Stimulated activated CD8-positive, alpha-beta memory T cell treated with anti-CD3 and anti-CD28 coated beads, Interleukin-7, amount 100 ng/mL, for 24 hours (primary cell): ENCODE results near the gene SLC45A1.

Experiments
- DNase-seq: peaks from one replicate; pipeline ENCODE4 v3.0.0-alpha.2; 2020; ENCODE audit warnings: low read depth

Gene SLC45A1

DNA sequence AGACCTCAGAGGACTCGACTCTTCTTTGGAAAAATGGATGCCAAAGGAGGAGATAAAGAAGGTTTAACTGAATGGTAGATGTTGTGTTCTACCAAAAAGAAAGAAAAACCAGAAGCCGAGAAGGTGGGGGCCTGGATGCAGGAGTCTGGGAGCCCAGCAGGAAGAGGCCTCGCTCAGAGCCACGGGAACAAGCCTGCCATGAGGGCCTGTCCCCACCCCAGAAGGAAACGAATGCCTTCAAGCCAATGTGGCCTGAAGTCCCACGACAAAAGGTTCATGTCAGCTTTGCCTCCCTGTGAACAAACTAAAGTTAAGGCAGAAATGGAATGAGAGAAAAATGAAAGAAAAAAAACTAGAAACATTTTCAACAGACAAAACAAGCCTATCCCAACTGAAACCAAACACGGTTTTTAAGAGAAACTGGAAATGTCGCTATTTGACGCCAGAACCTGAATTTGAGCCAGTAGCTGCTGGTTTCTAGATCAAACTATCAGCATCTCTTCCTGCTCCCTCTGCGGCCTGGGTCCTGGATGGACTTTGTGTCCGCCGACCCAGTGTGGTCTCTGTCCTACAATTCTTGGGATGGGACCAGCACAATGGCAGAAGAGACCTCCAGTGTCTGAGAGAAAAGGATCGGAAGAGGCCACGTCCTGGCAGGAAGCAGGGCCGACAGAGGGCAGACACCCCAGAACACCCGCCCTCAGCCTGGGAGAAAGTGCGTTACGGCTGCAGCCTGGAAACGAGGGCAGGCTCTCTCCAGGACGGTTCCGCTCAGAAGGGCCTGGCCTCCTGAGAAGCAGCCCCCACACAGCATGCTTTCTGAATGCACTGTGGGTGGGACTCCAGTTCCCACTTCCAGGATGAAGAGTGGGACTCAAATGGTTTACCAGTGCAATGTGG is 35.2 kb downstream of the SLC45A1 start:
- DNase-seq, result no peak

- DNase-seq, result no peak
Observed at GRCh38 chr1:8354038-8354437, 36.1 kb downstream of the SLC45A1 start.

GRCh38 chr1:8355439-8356255 is 37.7 kb downstream of the SLC45A1 start:
- DNase-seq, result no peak

DNA sequence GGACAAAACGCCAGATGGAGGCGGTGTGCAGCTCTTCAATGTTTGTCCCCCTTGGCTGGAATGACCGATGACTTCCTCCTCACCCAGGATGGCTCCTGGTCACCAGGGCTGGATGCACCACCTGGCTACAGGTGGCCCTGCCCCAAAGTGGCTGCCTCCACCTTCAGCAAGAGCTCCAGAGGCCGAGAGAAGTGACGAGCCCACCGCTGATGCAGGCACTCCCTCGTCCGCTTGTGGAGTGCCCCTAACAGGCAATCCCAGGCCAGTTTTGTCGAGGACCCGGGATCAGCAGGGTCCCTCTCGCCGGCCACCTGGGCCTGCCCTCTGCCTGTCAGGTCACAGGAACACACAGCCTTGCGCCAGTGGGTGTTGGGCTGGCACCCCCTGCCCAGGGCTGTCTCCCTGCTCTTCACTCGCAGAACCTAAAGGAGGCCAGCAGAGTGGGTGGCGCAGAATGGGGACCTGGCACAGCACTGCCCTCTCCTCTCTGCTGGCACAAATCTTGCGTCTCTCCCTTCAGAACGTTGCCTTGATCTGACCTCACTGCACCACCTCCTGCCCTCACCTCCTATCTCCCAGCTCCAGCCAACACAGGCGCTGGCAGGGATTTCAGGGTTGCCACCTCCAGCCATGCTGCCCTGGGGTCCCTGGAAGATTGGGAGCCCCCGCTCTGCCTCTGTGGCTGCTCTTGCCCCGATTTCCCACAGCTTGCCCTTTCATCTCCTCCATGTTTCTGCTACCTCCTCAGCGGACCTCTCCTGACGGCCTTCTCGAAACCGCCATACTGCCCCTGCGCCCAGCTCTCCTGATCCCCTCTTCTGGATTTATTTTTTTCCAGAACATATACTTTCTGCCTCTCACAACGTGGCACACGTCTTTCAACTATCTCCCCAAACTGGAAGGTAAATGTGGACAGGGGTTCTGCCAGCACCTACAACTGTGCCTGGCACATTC is 38.6 kb downstream of the SLC45A1 start:
- DNase-seq, result no peak

GRCh38 chr1:8357329-8358101 is 39.6 kb downstream of the SLC45A1 start:
- no peak for DNase-seq

- DNase-seq, result no peak
Observed at GRCh38 chr1:8358241-8358896, 40.5 kb downstream of the SLC45A1 start.

DNA sequence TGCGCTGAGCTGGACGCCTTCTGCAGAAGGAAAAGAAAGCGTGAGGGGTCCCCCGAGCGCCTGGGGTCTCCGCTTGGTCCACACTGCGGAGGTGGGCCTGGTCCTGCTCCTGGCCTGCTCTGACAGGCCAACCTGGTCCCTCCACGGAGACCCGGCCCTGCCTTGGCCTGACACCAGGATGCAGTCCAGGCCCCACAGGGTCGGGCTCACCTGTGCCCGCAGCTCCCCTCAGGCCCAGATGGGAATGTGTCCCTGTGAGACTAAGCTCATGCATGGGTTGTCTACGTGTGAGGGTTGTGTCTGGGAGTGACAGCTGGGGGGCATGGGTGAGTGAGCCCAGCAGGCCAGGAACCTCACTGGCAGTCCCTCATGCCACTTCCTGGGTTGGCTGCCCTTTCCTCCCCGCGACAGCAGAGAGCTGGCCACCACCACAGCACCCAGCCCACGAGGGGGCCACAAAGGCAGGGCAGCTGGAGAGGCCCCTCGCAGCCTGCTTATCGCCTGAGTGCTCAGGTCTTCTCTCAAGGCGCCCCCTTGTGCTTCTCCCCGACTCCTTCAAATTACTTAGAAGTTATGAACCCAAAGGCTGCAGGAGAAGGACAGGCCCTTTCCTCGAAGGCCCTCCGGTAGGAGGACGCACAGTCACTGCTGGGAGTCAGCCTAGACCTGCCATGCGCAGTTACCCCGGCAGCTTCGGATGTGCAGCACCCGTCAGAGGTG is 41.1 kb downstream of the SLC45A1 start:
- no peak for DNase-seq

- DNase-seq, result no peak
Observed at GRCh38 chr1:8359617-8360481, 41.9 kb downstream of the SLC45A1 start.

- no peak for DNase-seq
Observed at GRCh38 chr1:8360493-8361197, 42.7 kb downstream of the SLC45A1 start.

DNA sequence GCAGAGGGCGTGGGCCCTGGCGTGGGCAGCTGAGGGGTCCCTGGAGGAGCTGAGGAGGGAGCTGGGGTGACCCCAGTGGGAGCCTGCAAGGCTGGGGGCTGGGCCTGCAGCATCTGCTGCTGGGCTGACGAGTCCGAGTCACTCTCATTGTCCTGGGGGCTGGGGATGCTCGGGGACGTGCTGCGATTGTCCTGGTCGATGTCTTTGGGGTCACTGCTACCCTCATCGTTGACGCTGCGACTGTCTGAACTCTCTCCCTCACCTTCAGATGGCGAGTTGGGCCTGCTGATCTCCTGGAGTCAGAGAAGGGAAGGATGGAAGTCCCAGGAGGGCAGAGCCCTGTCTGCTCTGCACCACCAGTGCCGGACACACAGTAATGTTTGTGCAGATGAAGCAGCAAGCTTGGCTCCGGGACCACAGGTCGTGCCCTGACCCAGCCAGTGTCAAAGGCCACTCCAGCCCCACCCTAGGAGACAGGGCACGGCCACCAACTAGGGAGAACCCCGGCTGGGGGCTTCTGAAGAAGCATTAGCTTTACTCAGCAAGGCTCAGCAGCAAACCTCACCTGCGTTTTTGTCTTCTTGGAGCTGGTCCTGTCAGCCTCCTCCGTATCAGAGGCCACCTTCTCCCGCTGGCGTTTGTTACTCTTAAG is 43.4 kb downstream of the SLC45A1 start:
- DNase-seq, result no peak

DNA sequence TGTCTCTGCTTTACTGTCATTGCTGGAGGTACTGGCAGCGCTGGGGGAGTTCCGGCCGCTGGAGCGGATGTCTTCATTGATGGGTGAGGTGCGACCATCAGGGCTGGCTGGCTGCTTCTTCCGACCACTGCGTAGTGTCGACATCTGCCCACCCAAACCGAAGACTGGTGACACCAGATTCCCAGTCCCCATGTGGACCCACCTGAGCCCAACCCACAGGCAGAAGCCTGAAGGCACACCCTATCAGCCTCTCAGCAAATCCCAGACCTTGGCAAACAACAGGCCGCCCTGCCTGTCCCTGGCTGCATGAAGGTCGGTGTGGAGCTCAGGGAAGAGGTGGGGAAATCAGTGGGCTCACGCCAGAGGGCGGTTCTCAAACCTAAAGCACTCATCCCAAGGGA is 44.8 kb downstream of the SLC45A1 start:
- no peak for DNase-seq

- no peak for DNase-seq
Observed at GRCh38 chr1:8363186-8363766, 45.4 kb downstream of the SLC45A1 start.

DNA sequence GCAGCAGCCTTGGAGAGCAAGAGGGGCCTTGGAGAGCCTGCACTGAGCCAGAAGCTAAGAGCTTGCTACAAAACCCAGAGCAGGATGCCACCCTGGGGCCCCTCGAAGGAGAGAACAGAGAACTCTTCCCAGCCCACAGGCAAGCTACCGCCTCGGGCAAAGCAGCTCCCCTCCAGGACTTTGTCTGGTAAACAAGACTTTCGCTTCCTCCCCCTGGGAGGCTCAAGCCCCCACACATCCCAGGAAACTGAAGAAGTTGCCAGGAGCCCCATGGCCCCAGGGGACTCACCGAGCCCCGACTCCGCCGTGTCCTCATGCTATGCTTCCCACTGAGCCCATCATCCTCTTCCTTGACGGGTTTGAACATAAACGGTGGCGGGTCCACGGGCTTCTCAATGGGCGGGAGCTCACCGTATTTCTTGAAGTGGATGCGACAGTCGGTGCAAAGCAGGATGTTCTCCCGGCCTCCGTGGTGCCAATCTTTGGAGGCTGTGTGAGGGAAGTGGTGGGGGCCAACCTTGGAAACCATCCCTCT is 45.9 kb downstream of the SLC45A1 start:
- no peak for DNase-seq

GRCh38 chr1:8364528-8365442 is 46.9 kb downstream of the SLC45A1 start:
- no peak for DNase-seq

DNA sequence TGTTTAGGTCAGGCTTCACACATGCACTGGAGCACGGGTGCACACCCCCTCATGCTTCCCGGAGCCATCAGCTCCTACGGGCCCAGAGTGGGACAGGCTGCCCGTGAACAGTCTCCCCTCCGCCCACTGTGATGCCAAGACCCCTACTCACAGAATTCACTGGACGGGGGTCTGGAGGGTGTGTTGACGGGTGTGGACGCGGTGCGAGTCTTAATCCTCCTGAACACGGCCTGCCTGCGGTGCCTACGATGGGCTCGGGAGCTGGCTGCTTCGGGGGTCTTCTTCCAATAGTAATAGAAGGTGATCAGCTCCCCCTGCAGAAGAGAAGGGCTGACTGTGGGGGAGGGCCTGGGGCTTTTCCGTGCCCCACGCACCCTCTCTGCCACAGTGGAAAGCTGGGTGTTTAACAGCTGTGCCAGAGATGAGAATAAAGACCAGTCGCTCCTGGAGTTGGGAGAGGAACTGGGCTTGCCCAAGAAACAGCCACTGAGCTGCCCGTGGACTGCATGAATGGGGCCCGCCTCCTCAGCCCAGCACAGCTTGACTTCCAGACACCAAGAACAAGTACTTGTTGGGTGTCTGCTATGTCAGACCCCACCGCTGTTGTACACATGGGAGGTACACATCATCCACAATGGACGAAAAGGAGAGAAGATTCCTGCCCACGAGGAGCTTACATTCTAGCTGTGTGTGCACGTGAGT is 47.9 kb downstream of the SLC45A1 start:
- no peak for DNase-seq
